NOMO-1 (cell line): Measurements from ENCODE around the gene TMEM80.
A peak's percentile ranks its signal among the peaks of the same experiment; 100 is the strongest.
"Not testable (repeated sequence)": the region's sequence is repeated elsewhere in the genome, so short reads cannot be mapped to it uniquely, and the experiment has no call there.

ENCODE experiments used
- DNase-seq, 2 experiments: peaks; one replicate each; lab custom pipeline; 2025; ENCODE audit not compliant: unreplicated experiment in 2 of 2; lab: John Stamatoyannopoulos, UW

The TMEM80 gene

DNA sequence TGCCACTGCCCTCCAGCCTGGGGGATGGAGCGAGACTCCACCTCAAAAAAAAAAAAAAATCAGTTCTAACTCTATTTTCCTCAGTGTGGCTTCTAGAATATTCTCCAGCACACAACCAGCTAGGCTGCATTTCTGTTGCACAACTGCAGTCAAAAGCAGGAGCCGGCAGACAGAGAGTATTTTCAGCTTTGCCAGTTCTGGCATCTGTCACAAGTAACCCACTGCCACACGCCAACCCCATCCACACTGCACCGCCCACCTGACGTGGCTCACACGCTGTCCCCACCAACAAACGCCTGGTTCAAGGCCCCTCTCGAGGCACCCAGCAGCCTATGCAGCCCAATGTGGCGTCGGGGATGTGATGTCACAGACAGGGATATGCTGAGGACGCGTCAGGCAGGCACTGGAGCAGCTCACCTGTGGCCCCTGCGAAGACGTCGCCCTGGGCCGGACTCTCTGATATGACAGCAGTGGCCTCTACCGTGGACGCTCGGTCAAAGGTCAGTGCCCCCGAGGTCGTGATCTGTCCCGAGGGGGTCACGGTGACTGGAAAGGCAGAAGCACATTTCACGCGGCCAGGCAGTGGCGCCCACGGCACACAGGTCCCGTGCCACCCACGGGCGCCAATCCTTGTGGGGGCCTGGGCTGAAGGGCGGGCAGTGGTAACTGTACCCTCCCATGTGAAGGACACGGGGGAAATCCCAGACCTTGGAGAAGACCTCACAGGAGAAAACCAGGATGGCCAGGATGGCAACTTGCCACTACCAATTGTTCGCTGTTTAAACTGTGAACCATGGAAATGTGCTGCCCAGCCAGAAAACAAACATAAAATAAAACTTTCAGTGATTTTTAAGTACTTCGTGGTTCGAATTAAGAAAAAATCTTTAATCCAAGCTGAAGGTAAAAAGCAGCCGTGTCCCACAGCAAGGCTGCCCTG is 16.1 kb upstream of the TMEM80 start:
- DNase-seq = no peak

DNA sequence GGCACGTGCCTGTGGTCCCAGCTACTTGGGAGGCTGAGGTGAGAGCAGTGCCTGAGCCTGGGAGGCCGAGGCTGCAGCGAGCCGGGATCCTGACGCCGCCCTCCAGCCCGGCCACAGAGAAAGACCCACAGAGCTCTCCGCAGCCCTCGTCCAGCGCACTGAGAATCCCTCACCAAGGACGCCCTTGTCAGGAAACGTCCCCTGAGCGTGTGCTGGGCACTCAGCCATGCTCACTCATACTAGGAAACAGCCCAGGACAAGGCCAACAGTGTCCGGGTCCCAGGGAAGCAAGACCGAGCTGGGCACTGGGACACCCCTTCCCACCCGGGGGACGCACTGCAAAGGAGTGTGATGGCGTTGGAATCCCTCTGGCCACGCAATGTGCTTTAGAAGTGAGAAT is 15.1 kb upstream of the TMEM80 start:
- DNase-seq = no peak

DNA sequence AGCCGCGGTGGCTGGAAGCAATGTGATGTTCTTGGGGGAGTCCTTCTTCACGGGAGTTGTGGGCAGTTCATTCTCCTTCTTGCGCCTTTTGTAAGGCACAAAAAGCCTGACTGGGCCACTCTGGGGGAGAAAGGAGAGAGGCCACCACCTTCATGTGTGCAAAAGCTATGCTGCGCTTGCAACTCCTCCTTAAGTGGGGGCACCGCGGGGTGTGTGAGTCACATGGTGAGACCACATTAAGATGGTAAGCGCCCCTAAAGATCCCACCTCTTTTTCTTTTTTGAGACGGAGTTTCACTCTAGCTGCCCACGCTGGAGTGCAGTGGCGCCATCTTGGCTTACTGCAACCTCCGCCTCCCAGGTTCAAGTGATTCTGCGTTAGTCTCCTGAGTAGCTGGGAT is 14.6 kb upstream of the TMEM80 start:
- no peak for DNase-seq

DNA sequence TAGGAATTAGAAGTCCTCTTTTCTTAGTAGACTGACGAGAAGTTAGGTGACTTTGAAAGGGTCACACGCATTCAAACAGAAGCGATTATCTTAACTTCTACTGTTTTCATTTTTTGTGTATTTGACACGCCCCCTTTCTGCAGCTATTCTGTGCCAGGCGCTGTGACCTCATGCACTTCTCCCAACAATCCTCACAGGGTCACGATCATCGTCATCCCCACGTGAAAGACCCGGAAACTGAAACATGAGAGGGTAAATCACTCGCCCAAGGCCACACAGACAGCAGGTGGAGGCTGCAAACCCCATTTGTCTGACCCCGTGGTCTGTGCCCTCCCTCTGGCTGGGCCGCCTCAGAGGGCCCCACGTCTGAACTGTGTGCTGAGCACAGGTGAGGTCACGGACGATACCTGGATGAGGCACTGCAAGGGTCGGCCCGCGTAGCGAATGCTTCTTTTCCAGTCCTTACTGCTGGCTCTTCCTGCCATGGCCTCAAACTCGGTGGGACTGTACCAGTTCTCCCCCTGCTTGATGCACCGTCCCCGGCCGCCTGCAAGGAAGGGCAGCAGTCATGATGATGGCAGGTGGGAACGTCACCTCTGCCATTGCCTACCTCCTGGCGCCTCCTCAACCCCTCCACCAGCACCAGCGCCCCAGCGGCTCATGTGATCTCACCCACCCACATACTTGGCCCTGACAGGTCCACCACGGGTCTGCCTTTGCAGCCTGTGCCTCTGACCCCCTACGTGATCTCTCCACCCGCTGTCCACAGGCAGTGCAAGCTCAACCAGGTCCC is 9.0 kb upstream of the TMEM80 start:
- no peak for DNase-seq

DNA sequence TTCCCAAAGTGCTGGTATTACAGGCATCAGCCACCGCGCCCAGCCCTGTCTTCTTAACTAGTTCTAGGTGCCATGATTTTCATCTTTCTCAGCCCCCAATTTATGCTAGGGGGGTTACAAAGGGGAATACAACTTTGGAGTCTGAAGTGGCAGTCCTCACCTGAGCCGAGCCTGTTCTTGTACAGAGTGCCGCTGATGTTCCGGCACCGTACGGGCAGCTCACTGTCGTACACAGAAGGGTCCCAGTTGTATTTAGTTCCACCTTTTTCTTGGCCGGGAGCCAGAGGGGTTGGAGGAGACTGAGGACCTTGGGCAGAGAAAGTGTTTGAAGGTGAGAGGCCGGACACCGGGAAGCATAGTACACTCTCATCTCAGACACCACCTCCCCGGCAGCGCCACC is 7.9 kb upstream of the TMEM80 start:
- DNase-seq = no peak

DNA sequence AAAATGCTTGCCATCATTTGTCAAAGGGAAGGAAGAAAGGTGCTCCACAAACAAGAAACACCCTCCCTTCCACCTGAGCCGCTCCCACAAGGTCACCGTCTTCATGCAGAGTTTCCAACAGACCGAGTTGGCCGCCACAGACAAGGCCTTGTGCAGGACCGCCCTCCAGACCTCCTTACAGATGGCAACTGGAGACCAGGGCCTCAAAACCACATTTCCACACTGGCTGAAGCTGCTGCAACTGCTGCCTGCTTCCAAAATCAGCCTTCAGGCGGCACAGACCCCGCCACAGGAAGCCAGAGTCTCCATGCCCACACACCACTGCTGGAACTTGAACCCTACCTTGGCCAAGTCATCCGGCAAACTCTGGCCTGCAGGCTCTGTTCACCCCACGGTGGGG is 6.9 kb upstream of the TMEM80 start:
- DNase-seq = no peak

DNA sequence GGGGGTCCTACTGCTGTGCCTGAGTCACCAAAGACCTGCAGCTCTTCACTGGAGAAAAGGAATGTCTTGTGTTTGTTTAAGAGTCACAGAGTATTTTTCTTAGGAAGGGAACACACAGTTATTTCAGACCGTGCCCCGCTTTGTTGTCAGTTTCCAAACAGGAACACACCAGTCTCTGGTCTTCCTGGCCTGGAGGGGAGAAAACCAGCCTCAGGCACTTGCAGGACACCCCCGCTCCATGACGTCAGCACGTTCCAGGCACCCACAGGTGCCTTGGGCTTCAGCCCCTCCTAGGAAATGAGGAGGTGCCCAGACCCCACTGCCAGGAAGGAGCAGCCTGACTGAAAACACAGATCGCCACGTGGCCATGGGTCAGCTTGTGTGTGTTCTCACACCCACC is 6.0 kb upstream of the TMEM80 start:
- no peak for DNase-seq

DNA sequence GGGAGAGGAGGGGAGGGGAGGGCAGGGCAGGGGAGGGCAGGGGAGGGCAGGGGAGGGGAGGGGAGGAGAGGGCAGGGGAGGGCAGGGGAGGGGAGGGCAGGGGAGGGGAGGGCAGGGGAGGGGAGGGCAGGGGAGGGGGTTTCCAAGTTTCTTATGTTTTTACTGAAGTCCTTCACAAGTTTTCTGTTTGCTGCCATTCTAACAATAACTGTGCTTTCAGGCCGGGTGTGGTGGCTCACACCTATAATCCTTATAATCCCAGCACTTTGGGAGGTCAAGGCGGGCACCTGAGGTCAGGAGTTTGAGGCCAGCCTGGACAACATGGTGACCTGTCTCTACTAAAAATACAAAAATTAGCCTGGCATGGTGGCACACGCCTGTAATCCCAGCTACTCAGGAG is 5.4 kb upstream of the TMEM80 start:
- not testable (repeated sequence) for DNase-seq

DNA sequence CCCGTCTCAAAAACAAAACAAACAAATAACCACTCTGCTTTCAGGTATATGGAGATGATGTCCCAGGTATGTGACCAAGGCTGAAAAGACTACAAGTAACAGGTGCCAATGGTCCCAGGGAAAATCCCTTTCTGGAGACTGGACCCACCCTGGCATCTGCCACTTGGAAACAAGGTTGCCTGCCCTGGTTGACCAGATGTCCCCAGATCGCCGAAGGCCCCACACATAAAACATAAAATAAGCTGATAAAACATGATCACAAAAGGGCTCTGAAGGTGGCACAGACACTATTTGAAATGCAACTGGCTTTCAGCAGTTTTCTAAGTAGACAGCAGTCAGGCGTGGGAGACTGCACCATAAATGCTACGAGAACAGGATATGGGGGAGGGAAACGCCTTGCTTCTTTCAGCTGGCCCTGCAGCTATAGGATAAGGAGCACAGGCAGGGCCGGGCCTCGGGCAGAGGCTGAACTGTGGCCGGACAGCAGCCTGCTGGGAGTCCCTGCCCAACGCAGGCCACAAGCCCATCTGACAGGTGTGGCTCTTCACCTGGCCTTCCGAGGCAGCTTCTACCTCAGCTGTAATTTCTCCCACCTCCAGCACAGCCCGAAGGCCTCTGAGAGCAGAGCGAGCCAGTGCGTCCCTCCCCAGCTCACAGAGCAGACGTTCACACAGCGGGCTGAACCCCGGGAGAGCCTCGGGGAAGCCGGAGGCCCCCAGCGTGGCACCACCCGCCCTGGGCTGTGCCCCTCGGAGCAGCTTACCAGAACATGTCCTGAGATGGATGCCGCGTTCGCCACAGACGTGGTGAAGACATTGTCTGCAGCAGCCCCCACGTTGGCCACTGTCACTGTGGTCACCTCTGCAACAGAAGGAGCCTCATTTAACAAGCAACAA is 4.6 kb upstream of the TMEM80 start:
- DNase-seq = no peak

DNA sequence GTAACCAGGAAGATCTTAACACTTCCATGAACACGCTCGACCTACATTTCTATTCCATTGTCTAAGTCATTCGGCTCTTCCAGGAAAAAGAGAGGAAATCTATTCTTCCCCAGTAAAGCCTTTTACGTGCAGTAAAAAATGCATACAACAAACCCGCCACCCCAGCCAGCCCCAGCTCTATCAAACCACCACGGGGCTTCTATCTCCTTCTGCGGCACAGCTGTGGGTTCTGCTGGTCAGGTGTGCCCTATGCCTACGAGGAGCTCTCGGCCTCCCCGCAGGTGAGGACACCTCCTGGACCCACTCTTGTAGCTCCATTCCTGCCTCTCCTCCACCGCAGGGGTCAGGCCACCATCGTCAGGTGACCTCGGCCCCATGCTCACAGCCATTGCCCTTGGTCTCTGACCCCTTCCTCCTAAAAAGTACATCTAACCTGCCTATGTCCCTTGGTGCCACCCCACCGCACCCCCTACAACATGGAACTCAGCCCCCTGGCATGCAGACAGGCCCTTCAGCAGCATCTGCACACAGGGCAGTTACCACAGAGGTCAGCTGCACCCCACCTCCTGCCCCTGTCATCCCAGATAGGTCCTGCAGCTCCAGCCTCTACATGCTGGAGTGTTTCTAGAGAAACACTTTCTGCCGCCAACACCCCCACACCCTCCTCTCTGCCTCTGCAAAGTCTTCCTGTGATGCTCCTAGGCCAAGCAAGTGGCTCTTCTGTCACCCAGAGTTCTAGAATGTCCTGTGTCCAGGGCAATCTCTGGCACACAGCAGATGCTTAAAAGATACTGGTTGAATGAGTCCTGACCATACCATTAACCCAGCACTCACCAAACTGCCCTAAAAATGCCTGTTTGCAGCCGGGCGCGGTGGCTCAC is 3.7 kb upstream of the TMEM80 start:
- no peak for DNase-seq

DNA sequence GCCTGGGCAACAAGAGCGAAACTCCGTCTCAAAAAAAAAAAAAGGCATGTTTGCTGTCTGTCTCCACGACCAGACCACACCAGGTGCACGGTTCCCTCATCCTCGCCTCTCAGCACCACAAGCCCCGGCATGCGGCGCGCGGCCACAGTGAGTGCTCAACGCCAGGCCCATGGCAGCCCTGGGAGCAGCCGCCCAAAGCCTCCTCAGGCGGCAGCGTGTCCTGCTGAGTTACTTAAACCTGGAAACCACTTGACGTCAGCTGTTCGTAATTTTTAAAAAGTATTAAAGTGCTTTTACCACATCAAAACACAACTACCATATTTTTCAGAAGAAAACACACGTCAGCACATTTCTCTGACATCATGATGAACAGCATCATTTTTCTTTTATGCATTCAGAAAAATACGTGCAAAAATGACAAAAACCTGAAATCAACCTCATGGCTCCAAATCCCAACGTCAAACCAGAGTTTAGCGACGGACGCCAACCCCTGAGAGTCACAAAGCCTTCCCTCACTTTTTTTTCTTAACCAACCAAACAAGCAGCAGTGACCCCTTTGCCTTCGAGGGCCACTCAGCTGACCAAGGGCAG is 2.7 kb upstream of the TMEM80 start:
- no peak for DNase-seq

DNA sequence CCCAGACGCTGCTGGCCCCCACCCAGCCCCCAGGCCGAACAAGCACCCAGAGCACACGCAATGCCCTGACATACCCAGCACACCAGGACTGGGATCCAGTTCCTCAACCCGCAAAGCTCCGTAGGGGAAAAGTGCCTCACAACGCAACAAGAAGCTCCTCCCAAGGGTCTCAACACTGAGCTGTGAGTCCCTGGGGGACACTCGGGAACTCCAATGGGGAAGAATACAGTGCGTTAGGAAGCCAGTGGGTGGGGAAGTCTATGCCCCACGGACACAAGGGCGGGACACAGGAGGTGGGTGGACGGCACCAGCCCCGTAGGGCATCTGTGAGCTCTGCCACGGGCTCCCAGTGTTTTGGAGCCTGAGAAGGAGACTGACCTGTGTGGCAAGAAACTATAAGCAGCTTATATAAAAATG is 2.2 kb upstream of the TMEM80 start:
- no peak for DNase-seq

DNA sequence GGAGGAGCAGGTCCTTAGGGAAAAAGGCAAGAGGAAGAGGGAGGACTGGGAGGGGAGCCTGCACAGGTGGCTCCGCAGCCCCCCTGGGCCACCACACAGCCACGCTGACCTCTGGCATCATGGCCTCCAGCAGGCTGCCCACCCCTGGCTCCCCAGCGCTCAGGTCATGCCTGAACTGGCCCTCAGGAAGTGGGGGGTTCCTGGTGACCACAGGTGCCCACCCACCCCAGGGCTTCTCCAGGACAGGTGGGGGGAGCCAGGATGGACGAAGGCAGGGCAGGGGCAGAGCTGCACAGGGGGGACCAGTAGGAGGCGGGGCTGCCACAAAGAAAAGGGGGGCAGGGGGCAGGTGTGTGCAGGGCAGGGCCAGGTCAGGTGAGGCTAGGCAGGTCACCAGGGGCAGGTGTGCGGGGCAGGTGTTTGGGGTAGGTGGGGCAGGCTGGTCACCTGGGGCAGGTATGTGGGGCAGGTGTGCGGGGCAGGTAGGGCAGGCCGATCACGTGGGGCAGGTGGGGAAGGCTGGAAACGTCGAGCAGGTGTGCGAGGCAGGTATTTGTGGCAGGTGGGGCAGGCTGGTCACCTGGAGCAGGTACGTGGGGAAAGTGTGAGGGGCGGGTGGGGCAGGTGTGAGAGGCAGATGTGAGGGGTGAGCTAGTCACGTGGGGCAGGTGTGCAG is 1.6 kb upstream of the TMEM80 start:
- DNase-seq = no peak

DNA sequence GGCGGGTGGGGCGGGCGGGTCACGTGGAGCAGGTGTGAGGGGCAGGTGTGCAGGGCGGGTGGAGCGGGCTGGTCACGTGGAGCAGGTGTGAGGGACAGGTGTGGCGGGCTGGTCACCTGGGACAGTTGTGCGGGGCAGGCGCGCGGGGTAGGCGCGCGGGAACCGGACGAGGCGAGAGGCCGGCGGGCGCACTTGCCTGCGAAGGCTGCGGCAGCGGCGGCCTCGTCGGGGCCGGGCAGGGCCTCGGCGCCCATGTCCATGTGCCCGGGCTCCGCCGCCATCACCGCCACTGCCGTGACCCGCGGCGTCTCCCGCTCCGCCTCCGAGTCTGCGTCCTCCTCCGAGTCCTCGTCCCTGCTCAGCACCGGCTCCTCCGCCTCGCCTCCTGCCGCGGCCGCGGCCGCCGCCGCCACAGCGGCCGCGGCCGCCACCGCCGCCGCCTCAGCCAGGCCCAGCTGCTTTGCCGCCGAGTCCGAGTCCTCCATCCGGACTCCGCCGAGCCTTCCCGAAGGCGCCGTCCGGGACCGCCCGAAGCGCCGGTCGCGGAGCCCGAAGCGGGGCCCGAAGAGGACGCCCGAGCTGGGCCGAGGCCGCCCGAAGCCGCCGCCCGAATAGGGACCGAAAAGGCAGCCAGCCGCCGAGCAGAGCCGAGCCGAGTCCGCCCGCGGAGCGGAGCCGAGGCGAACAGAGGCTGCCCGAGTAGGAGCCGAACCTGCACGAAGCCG is 891 bp upstream of the TMEM80 start, which contains the start of gene DEAF1:
DEAF1 (minus strand) TSS at position 660 of the 725 bp plus-strand sequence; CDS start at position 485, 175 bp downstream.
- DNase-seq = peak; percentile 97

DNA sequence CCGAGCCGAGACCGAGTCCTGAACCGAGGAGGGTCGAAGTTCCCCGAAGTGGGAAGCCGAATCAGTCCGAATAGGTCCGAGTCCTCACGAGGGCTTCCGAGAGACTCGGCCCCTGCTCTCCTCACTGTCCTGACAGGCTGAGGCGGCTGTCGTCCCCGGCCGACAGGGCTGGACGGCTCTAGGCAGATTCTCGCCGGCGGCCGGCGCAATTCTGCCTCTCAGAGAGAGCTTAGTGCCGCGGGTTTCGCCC is 403 bp upstream of the TMEM80 start:
- no peak for DNase-seq

DNA sequence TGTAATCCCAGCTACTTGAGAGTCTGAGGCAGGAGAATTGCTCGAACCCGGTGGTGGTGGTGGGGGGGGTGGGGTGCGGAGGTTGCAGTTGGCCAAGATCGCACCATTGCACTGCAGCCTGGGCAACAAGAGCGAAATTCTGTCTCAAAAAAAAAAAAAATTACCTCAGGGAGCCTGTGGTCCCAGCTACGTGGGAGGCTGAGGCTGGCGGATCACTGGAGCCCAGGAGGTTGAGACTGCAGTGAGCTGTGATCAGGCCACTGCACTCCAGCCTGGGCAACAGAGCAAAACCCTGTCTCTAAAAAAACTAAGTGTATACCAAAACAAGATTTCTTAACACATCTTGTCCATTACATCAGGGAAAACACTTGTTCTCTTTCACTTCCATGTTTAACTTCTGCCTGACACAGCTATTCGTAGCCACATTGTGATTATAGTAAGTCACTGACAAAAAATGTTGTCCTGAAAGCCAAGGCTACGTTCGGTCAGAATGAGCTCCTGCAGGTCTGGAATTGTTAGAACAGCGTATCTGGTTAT is 1.4 kb downstream of the TMEM80 start:
- peak; percentile 73 to 95 for DNase-seq

DNA sequence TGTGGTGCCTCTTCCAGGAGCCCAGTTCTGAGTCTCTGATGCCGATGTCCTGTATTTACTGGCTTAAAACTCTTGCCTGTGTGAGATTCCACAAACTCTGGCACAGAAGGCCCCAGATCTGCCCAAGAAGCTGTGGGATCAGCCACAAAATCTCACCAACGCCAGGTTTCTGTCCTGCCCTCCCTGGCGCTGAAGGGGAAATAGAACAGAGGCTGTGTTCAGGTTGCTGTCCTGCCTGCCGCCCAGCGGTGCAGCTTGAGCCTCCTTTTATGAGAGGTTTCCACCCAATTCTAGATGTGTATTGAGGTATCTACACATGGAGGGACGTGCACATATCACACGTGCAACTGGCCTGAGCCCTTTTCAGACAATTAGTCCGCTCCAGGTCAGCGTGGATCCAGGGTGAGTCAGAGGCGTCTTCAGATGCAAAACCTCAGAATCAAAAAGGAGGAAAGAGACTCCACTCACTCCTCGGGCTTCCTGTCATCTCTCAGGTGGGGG is 2.2 kb downstream of the TMEM80 start:
- DNase-seq = no peak

DNA sequence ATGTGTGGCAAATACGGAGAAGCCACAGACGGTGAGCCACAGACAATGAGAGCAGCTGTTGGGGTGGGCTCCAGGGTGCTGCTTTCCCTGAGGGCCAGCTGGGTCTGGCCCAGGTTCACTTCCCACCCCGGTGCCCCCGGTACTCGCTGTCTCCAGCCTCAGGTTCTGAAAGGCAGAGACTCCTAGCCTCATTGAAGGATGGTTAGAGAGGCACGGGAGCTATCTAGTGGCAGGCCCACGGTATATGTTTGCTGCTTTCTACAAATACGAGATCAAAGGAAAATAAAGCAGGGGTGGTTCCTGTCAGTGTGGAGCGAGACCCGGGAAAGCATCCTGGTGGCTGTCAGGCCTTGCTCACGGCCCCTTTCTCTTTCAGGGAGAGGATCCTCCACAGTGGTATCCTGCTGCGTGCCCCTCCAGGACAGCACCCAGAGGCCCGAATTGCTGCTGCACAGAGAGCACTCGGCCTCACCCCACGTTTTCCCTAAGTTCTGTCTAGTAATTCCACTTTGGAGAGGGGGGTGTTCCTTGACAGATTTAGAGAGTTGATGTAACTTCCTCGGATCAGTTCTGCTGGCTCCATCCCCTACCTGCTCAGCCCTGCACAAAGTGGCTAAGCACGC is 3.0 kb downstream of the TMEM80 start:
- DNase-seq = no peak
